Activated T-helper 2 cell treated with anti-CD3 and anti-CD28 coated beads, Interferon-gamma antibody, Interleukin-2, Interleukin-4, amounts not matched to agents 10 μg/mL and 5 μg/mL and 100 μg/mL, durations not matched to agents 14 hours and 24 hours and 36 hours (primary cell): ENCODE results near the gene MARF1. TPM values are rescaled to one million over a fixed set of nuclear protein-coding genes. Genes with fewer than 3 reads are reported as not detected.
A peak's percentile ranks its signal among the peaks of the same experiment; 100 is the strongest.
"Not testable (repeated sequence)": the region's sequence is repeated elsewhere in the genome, so short reads cannot be mapped to it uniquely, and the experiment has no call there.

Experiments used
- DNase-seq: peaks from one replicate; pipeline ENCODE4 v3.0.0; 2021; ENCODE audit warnings: low spot score
- H3K27ac Mint-ChIP-seq: one replicate; pipeline ENCODE4 v1.8.0; 2021; ENCODE audit warnings: mixed read lengths
- H3K27me3 Mint-ChIP-seq: one replicate; pipeline ENCODE4 v1.8.0; 2021; ENCODE audit warnings: low read depth, mixed read lengths
- H3K36me3 Mint-ChIP-seq: one replicate; pipeline ENCODE4 v1.8.0; 2021; ENCODE audit warnings: low read depth, mixed read lengths
- H3K4me1 Mint-ChIP-seq: one replicate; pipeline ENCODE4 v1.8.0; 2021; ENCODE audit warnings: low read depth, mixed read lengths
- H3K4me3 Mint-ChIP-seq: one replicate; pipeline ENCODE4 v1.8.0; 2021; ENCODE audit warnings: low read depth, mild to moderate bottlenecking, moderate library complexity, mixed read lengths
- H3K9me3 Mint-ChIP-seq: one replicate; pipeline ENCODE4 v1.8.0; 2021; ENCODE audit warnings: mixed read lengths
- intact Hi-C: fragments of 100-400 bp; cut with micrococcal nuclease; formaldehyde crosslinking; loops from one replicate; pipeline ENCODE4 v1.15.1; 2023
- total RNA-seq: library from RNA; stranded (reverse); gene quantifications from 2 replicates; pipeline ENCODE4 v1.2.3, GENCODE V29; 2022

The MARF1 gene
- total RNA-seq, 1 donor from 2014 or later = 49.9 TPM

- Mint-ChIP-seq H3K27ac (no peak overlapping the region), H3K27me3 (no peaks in the 10 kb centered on the region), H3K4me3 (no peak overlapping the region), H3K4me1 (peaks cover 5% of the 10 kb centered on the region), H3K36me3 (peaks cover 73% of the 10 kb centered on the region), H3K9me3 (no peaks in the 10 kb centered on the region)
- DNase-seq = no peak
- intact Hi-C loops = no loop called here
Observed at GRCh38 chr16:15611610-15612009, 31.3 kb downstream of the MARF1 start.

- no peak for DNase-seq
- H3K4me1 Mint-ChIP-seq = peaks cover 5% of the 10 kb centered on the region
- H3K27ac Mint-ChIP-seq = peak overlapping the region; percentile 55
- H3K4me3 Mint-ChIP-seq = no peak overlapping the region
- intact Hi-C loops = no loop called here
- H3K27me3 Mint-ChIP-seq = no peaks in the 10 kb centered on the region
- peaks cover 70% of the 10 kb centered on the region for H3K36me3 Mint-ChIP-seq
- H3K9me3 Mint-ChIP-seq = no peaks in the 10 kb centered on the region
Observed at GRCh38 chr16:15610369-15610871, 32.5 kb downstream of the MARF1 start.

GRCh38 chr16:15609286-15609649 lies 33.7 kb downstream of the MARF1 start:
- DNase-seq = no peak
- Mint-ChIP-seq H3K4me1 (peaks cover 5% of the 10 kb centered on the region), H3K36me3 (peaks cover 67% of the 10 kb centered on the region), H3K9me3 (no peaks in the 10 kb centered on the region), H3K4me3 (no peak overlapping the region), H3K27ac (no peak overlapping the region), H3K27me3 (no peaks in the 10 kb centered on the region)
- intact Hi-C loops = no loop called here

GRCh38 chr16:15608398-15609285 lies 34.3 kb downstream of the MARF1 start:
- H3K27me3 Mint-ChIP-seq = no peaks in the 10 kb centered on the region
- no peaks in the 10 kb centered on the region for H3K9me3 Mint-ChIP-seq
- no peak for DNase-seq
- H3K36me3 Mint-ChIP-seq = peaks cover 68% of the 10 kb centered on the region
- peaks cover 5% of the 10 kb centered on the region for H3K4me1 Mint-ChIP-seq
- no peak overlapping the region for H3K27ac Mint-ChIP-seq
- intact Hi-C loops = no loop called here
- H3K4me3 Mint-ChIP-seq = no peak overlapping the region

GRCh38 chr16:15607700-15608396 lies 35.1 kb downstream of the MARF1 start:
- H3K4me1 Mint-ChIP-seq = peaks cover 5% of the 10 kb centered on the region

GRCh38 chr16:15607221-15607699 lies 35.7 kb downstream of the MARF1 start:
- H3K9me3 Mint-ChIP-seq, H3K4me1 Mint-ChIP-seq, H3K27me3 Mint-ChIP-seq, intact Hi-C loops, H3K27ac Mint-ChIP-seq, DNase-seq, H3K4me3 Mint-ChIP-seq: not testable (repeated sequence)
- peaks cover 69% of the 10 kb centered on the region for H3K36me3 Mint-ChIP-seq

More at GRCh38 chr16:15607700-15608396, 35.1 kb downstream of the MARF1 start:
- Mint-ChIP-seq H3K36me3 (peaks cover 70% of the 10 kb centered on the region), H3K4me3 (no peak overlapping the region), H3K9me3 (no peaks in the 10 kb centered on the region), H3K27ac (no peak overlapping the region), H3K27me3 (no peaks in the 10 kb centered on the region)
- intact Hi-C loops = no loop called here
- DNase-seq = no peak

GRCh38 chr16:15606518-15607220 lies 36.3 kb downstream of the MARF1 start:
- Mint-ChIP-seq H3K27me3 (no peaks in the 10 kb centered on the region), H3K36me3 (peaks cover 70% of the 10 kb centered on the region), H3K27ac (peak overlapping the region; percentile 4), H3K4me1 (peaks cover 5% of the 10 kb centered on the region), H3K9me3 (no peaks in the 10 kb centered on the region), H3K4me3 (no peak overlapping the region)
- intact Hi-C loops = no loop called here
- no peak for DNase-seq

GRCh38 chr16:15605839-15606517 lies 37.0 kb downstream of the MARF1 start:
- Mint-ChIP-seq H3K36me3 (peaks cover 74% of the 10 kb centered on the region), H3K4me3 (no peak overlapping the region), H3K4me1 (peaks cover 5% of the 10 kb centered on the region), H3K9me3 (no peaks in the 10 kb centered on the region), H3K27ac (peak overlapping the region; percentile 4), H3K27me3 (no peaks in the 10 kb centered on the region)
- no peak for DNase-seq
- intact Hi-C loops = no loop called here

GRCh38 chr16:15604460-15605440 lies 38.2 kb downstream of the MARF1 start:
- DNase-seq = no peak
- no peaks in the 10 kb centered on the region for H3K27me3 Mint-ChIP-seq
- H3K4me3 Mint-ChIP-seq = no peak overlapping the region
- H3K4me1 Mint-ChIP-seq = no peaks in the 10 kb centered on the region
- H3K36me3 Mint-ChIP-seq = peaks cover 72% of the 10 kb centered on the region
- intact Hi-C loops = no loop called here
- H3K9me3 Mint-ChIP-seq = no peaks in the 10 kb centered on the region
- H3K27ac Mint-ChIP-seq = no peak overlapping the region

- Mint-ChIP-seq H3K27ac (no peak overlapping the region), H3K27me3 (no peaks in the 10 kb centered on the region), H3K36me3 (peaks cover 69% of the 10 kb centered on the region), H3K4me3 (no peak overlapping the region), H3K4me1 (peaks cover 4% of the 10 kb centered on the region), H3K9me3 (no peaks in the 10 kb centered on the region)
- intact Hi-C loops = no loop called here
- DNase-seq = no peak
Observed at GRCh38 chr16:15602285-15603044, 40.5 kb downstream of the MARF1 start.
